ENCODE results near the gene MTG2. TPM values are rescaled to one million over a fixed set of nuclear protein-coding genes. Genes with fewer than 3 reads are reported as not detected.
A peak's percentile ranks its signal among the peaks of the same experiment; 100 is the strongest.

The MTG2 gene
- total RNA-seq, 1 experiment from 2014 or later = 33.9 TPM

DNA sequence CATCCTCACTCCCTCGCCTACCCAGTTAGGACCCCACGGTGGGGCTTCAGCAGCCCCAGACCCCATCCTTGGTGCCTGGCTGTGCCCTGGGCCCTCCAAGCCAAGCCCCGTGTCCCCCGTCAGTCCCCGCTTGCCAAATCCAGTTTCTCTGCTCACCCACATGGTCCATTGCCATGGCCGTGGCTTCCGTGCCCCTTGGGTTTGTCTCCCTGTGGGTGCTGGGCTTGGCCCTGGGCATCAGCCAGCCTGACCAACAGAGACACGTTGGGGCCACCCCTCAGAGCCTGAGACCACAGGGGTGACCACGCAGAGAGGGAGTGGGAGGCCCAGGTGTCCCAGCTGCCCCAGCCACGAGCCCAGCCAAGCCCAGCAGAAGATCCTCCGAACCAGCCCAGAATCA, 31.6 kb upstream of the MTG2 start:
- ATAC-seq (no peak), DNase-seq (no peak)
- Histone ChIP-seq H4K20me1 (ENCODE audit: low read length) (peaks cover 54% of the 10 kb centered on the region), H3K9me2 (replicated peaks; ENCODE audit: low read length) (no peaks in the 10 kb centered on the region), H3K4me1 (ENCODE audit: insufficient read depth, low read length) (peaks cover 18% of the 10 kb centered on the region), H3K27me3 (ENCODE audit: low read length) (no peaks in the 10 kb centered on the region), H3K4me3 (ENCODE audit: low read length) (no peak overlapping the region), H3K79me2 (ENCODE audit: low read length) (peaks cover 97% of the 10 kb centered on the region), H2AFZ (ENCODE audit: low read length) (no peak overlapping the region), H3F3A (ENCODE audit: low read length, unreplicated experiment) (no peaks in the 10 kb centered on the region), H3K27ac (ENCODE audit: low read length) (no peak overlapping the region), H3K4me2 (ENCODE audit: low read length) (no peak overlapping the region), H3K9ac (ENCODE audit: low read length) (no peak overlapping the region), H3K9me3 (ENCODE audit: low read length) (no peaks in the 10 kb centered on the region), H3K36me3 (ENCODE audit: low read depth, low read length) (peaks cover 15% of the 10 kb centered on the region)
- intact Hi-C loops (cut with micrococcal nuclease) = no loop called here
- no TSS peak for BruUV-seq (replicated peaks)
- ChIA-PET CTCF (no interaction called here), POLR2A (ENCODE audit: unreplicated experiment) (no interaction called here)
- TF ChIP-seq, protein P1, sequence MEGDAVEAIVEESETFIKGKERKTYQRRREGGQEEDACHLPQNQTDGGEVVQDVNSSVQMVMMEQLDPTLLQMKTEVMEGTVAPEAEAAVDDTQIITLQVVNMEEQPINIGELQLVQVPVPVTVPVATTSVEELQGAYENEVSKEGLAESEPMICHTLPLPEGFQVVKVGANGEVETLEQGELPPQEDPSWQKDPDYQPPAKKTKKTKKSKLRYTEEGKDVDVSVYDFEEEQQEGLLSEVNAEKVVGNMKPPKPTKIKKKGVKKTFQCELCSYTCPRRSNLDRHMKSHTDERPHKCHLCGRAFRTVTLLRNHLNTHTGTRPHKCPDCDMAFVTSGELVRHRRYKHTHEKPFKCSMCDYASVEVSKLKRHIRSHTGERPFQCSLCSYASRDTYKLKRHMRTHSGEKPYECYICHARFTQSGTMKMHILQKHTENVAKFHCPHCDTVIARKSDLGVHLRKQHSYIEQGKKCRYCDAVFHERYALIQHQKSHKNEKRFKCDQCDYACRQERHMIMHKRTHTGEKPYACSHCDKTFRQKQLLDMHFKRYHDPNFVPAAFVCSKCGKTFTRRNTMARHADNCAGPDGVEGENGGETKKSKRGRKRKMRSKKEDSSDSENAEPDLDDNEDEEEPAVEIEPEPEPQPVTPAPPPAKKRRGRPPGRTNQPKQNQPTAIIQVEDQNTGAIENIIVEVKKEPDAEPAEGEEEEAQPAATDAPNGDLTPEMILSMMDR (conservative IDR thresholded peaks at IDR 0.05; ENCODE audit: low read depth, low read length) = no peak
- TF ChIP-seq EZH2 (IDR thresholded peaks at IDR 0.05; ENCODE audit: low read length, unreplicated experiment) (no peak), EZH2phosphoT487 (IDR thresholded peaks at IDR 0.05; ENCODE audit: borderline replicate concordance, low read length) (no peak)

DNA sequence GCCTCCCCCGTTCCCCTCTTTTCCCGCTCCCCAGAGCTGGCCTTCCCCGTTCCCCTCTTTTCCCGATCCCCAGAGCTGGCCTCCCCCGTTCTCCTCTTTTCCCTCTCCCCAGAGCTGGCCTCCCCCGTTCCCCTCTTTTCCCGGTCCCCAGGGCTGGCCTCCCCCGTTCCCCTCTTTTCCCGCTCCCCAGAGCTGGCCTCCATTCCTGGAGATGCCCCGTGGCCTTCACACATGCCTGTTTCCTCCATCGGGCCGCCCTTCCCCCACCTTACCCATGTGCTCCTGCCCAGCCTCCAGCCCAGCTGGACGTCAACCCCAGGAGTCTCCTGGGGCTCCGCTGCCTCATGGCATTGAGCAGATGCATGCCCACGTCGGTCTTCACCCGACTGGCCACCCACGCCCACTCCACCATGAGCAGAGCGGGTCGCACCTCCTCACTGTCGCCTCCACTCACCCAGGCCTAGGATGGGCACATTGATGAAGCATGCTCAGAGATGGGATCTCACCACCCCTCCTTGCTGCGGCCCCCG, 30.9 kb upstream of the MTG2 start:
- Histone ChIP-seq H3F3A (ENCODE audit: low read length, unreplicated experiment) (no peaks in the 10 kb centered on the region), H3K9me3 (ENCODE audit: low read length) (no peaks in the 10 kb centered on the region), H3K36me3 (ENCODE audit: low read depth, low read length) (peaks cover 15% of the 10 kb centered on the region), H3K4me3 (ENCODE audit: low read length) (no peak overlapping the region), H3K27ac (ENCODE audit: low read length) (no peak overlapping the region), H3K4me1 (ENCODE audit: insufficient read depth, low read length) (peaks cover 18% of the 10 kb centered on the region), H3K79me2 (ENCODE audit: low read length) (peaks cover 97% of the 10 kb centered on the region), H2AFZ (ENCODE audit: low read length) (no peak overlapping the region), H3K9ac (ENCODE audit: low read length) (no peak overlapping the region), H3K9me2 (replicated peaks; ENCODE audit: low read length) (no peaks in the 10 kb centered on the region), H4K20me1 (ENCODE audit: low read length) (peaks cover 53% of the 10 kb centered on the region), H3K27me3 (ENCODE audit: low read length) (no peaks in the 10 kb centered on the region), H3K4me2 (ENCODE audit: low read length) (no peak overlapping the region)
- no TSS peak for BruUV-seq (replicated peaks)
- intact Hi-C loops (cut with micrococcal nuclease) = no loop called here
- ChIA-PET CTCF (no interaction called here), POLR2A (ENCODE audit: unreplicated experiment) (no interaction called here)
- DNase-seq (no peak), ATAC-seq (no peak)
- TF ChIP-seq, protein P1 (conservative IDR thresholded peaks at IDR 0.05; ENCODE audit: low read depth, low read length) = no peak
- no peak for TF ChIP-seq EZH2 (IDR thresholded peaks at IDR 0.05; ENCODE audit: low read length, unreplicated experiment)

DNA sequence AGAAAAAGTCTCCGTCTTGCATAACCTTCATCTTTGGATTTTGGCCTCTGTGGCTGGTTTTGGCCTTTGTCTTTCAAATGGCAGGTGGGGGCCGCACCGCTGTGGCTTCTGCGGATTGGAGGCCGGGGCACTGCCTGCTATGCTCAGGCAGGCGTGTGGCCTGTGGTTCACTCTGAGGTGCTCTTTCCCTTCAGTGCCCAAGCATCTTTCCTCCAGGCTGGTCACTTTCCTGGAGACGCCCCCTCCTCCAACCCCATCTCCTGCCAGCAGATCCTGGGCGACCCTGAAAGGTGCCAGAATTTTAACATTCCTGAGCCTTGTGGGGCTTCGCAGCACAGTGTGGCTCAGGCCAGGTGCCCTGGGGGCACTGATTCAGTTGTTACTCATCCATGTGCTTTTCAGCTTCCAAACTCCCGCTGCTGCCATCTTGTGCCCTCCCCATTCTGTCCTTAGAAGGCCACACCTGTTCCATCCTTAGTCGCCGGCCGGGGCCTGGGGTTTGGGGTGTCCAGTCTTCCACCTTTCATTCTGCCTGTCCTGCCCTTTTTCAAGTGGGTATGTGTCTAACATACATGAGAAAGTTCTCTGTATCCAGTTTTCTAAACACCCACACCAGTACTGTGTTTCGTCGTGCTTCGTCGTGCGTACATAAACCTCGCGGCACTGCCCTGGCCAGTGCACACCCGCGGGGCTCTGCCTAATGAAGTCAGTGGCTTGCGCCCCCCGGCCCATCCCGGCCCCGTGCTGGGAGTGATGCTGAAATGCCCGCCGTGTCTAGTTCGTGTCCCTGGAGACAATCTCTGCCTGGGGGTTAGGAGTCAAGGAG, 27.2 kb upstream of the MTG2 start:
- no peaks in the 10 kb centered on the region for H3K9me3 ChIP-seq (ENCODE audit: low read length)
- peak; percentile 83 for ATAC-seq

More for the DNA sequence above, 27.2 kb upstream of the MTG2 start:
- Histone ChIP-seq H3K79me2 (ENCODE audit: low read length) (peaks cover 84% of the 10 kb centered on the region), H3F3A (ENCODE audit: low read length, unreplicated experiment) (no peaks in the 10 kb centered on the region), H3K27ac (ENCODE audit: low read length) (peak overlapping the region; percentile 16; the same call in 1 of the 2 replicates), H3K36me3 (ENCODE audit: low read depth, low read length) (peaks cover 15% of the 10 kb centered on the region), H4K20me1 (ENCODE audit: low read length) (peaks cover 30% of the 10 kb centered on the region), H3K27me3 (ENCODE audit: low read length) (no peaks in the 10 kb centered on the region), H3K4me3 (ENCODE audit: low read length) (no peak overlapping the region), H3K9me2 (replicated peaks; ENCODE audit: low read length) (no peaks in the 10 kb centered on the region), H3K4me1 (ENCODE audit: insufficient read depth, low read length) (peaks cover 27% of the 10 kb centered on the region), H3K9ac (ENCODE audit: low read length) (no peak overlapping the region), H2AFZ (ENCODE audit: low read length) (no peak overlapping the region), H3K4me2 (ENCODE audit: low read length) (peak overlapping the region; percentile 40)
- intact Hi-C loops (cut with micrococcal nuclease) = no loop called here
- BruUV-seq (replicated peaks) = no TSS peak
- ChIA-PET CTCF (interaction anchor here (0.7 kb wide), 1 partner anchor 34 kb away, joined by 4 read pairs; no protein-coding TSS in a partner anchor), POLR2A (ENCODE audit: unreplicated experiment) (no interaction called here)
- DNase-seq = peak; percentile 98
- TF ChIP-seq, protein P1 (conservative IDR thresholded peaks at IDR 0.05; ENCODE audit: low read depth, low read length) = no peak; the same call in 1 of the 2 replicates
- TF ChIP-seq EZH2phosphoT487 (IDR thresholded peaks at IDR 0.05; ENCODE audit: borderline replicate concordance, low read length) = no peak
- TF ChIP-seq EZH2 (IDR thresholded peaks at IDR 0.05; ENCODE audit: low read length, unreplicated experiment) = no peak

All from PC-3 (cell line).